VCaP (cell line): ENCODE results near the gene PLIN3.
"Not testable (repeated sequence)": the region's sequence is repeated elsewhere in the genome, so short reads cannot be mapped to it uniquely, and the experiment has no call there.

ENCODE experiments used
- H3K27ac ChIP-seq: fragments of 450-650 bp; 2 replicates; pipeline ENCODE4 v1.5.1; 2017
- CTCF ChIP-seq: fragments of 450-650 bp; conservative IDR thresholded peaks from 2 replicates; pipeline ENCODE4 v1.5.1; 2017; ENCODE audit warnings: mild to moderate bottlenecking, moderate library complexity

The PLIN3 gene

GRCh38 chr19:4866595-4867424 is 657 bp downstream of the PLIN3 start:
- no peak for TF ChIP-seq CTCF
- peak overlapping the region; percentile 60; the same call in 1 of the 2 replicates for H3K27ac ChIP-seq

GRCh38 chr19:4861147-4861546 is 6.3 kb downstream of the PLIN3 start:
- H3K27ac ChIP-seq = peak overlapping the region; percentile 79
- TF ChIP-seq CTCF = no peak

GRCh38 chr19:4859697-4860096 is 7.8 kb downstream of the PLIN3 start:
- no peak for TF ChIP-seq CTCF
- peak overlapping the region; percentile 79; the same call in 1 of the 2 replicates for H3K27ac ChIP-seq

GRCh38 chr19:4856468-4856867 is 11.0 kb downstream of the PLIN3 start:
- H3K27ac ChIP-seq = not testable (repeated sequence)

- not testable (repeated sequence) for H3K27ac ChIP-seq
These were observed 14.0 kb downstream of the PLIN3 start for GRCh38 chr19:4853506-4853905.

GRCh38 chr19:4852484-4852883 is 15.0 kb downstream of the PLIN3 start:
- H3K27ac ChIP-seq = no peak overlapping the region
- TF ChIP-seq CTCF = no peak

GRCh38 chr19:4851551-4852290 is 15.7 kb downstream of the PLIN3 start:
- TF ChIP-seq CTCF = peak; percentile 81
- H3K27ac ChIP-seq = no peak overlapping the region

- no peak for TF ChIP-seq CTCF
- no peak overlapping the region for H3K27ac ChIP-seq
These were observed 18.4 kb downstream of the PLIN3 start for GRCh38 chr19:4849019-4849418.
